Common myeloid progenitor, CD34-positive (primary cell): ENCODE measurements around the gene TJP3.

Experiments used
- CTCF ChIA-PET: fragments of 350-600 bp; sonication (Branson Sonifier 250); formaldehyde crosslinking; loops from one replicate; lab custom pipeline; 2021; ENCODE audit warnings: antibody characterized with exemption; lab: Charles Lee
- POLR2A ChIA-PET: fragments of 350-600 bp; sonication (Branson Sonifier 250); formaldehyde crosslinking; loops from one replicate; lab custom pipeline; 2021; ENCODE audit warnings: antibody characterized with exemption; lab: Charles Lee
- DNase-seq, 3 donors: peaks; one replicate each; pipeline versions ENCODE4 v3.0.0 to v3.0.0-alpha.2; 2013
- H3K27ac ChIP-seq, 2 experiments: 1 replicate in 1 of 2; 2 replicates in 1 of 2; pipeline ENCODE4 v1.7.0; 2013; ENCODE audit warnings: inconsistent platforms in 2 of 2, low read length in 2 of 2, mild to moderate bottlenecking in 2 of 2, low read depth in 1 of 2, moderate library complexity in 1 of 2; ENCODE audit not compliant: severe bottlenecking in 2 of 2, insufficient read depth in 1 of 2, poor library complexity in 1 of 2
- H3K27me3 ChIP-seq, 5 experiments: replicated peaks in 2 of 5; 1 replicate in 3 of 5; 2 replicates in 2 of 5; pipeline versions ENCODE4 v1.6.1 to v1.7.0; 2013; ENCODE audit warnings: low read length in 4 of 5, mild to moderate bottlenecking in 2 of 5, moderate library complexity in 2 of 5, inconsistent platforms in 1 of 5; ENCODE audit not compliant: insufficient read depth in 5 of 5, control insufficient read depth in 4 of 5
- H3K36me3 ChIP-seq, 4 experiments: 1 replicate in 2 of 4; 2 replicates in 2 of 4; pipeline versions ENCODE4 v1.6.1 to v1.7.0; 2013; ENCODE audit warnings: low read length in 3 of 4, control low read depth in 1 of 4, mild to moderate bottlenecking in 1 of 4; ENCODE audit not compliant: control insufficient read depth in 4 of 4, insufficient read depth in 4 of 4
- H3K4me1 ChIP-seq, 4 experiments: 1 replicate in 3 of 4; 2 replicates in 1 of 4; pipeline versions ENCODE4 v1.6.1 to v1.7.1; 2013; ENCODE audit warnings: low read length in 3 of 4, mild to moderate bottlenecking in 3 of 4, control low read depth in 1 of 4, inconsistent platforms in 1 of 4, moderate library complexity in 1 of 4; ENCODE audit not compliant: control insufficient read depth in 4 of 4, insufficient read depth in 4 of 4; ENCODE audit errors: control extremely low read depth in 1 of 4
- H3K4me3 ChIP-seq, 7 experiments: 1 replicate in 4 of 7; 2 replicates in 3 of 7; pipeline versions ENCODE4 v1.5.1 to v1.7.0; 2013; ENCODE audit warnings: mild to moderate bottlenecking in 7 of 7, low read length in 6 of 7, moderate library complexity in 6 of 7, inconsistent platforms in 2 of 7, low read depth in 2 of 7, control low read depth in 1 of 7; ENCODE audit not compliant: insufficient read depth in 4 of 7, control insufficient read depth in 1 of 7; ENCODE audit errors: extremely low read depth in 1 of 7
- H3K9me3 ChIP-seq, 5 experiments: 1 replicate in 4 of 5; 2 replicates in 1 of 5; pipeline versions ENCODE4 v1.6.1 to v1.7.1; 2013; ENCODE audit warnings: low read length in 4 of 5, mild to moderate bottlenecking in 2 of 5, inconsistent platforms in 1 of 5, low read depth in 1 of 5, moderate library complexity in 1 of 5; ENCODE audit not compliant: control insufficient read depth in 4 of 5, insufficient read depth in 2 of 5; ENCODE audit errors: control extremely low read depth in 1 of 5
- WGBS: methylation state at CpG from one replicate; pipeline ENCODE4 v1.1.5; 2013; ENCODE audit not compliant: insufficient coverage; 5-methylcytosine and 5-hydroxymethylcytosine counted together

The TJP3 gene

GRCh38 chr19:3668331-3669081 lies 39.7 kb upstream of the TJP3 start:
- ChIA-PET CTCF (interaction anchor here (0.6 to 4.3 kb wide), 7 partner anchors 23 to 150 kb away, joined by 3 to 27 read pairs (median 12); partner anchors contain the start of genes PIP5K1C and TJP3), POLR2A (interaction anchor here (0.6 kb wide), 2 partner anchors 35 to 148 kb away, joined by 3 read pairs; no protein-coding TSS in a partner anchor)
- WGBS, result 98% methylated on average over 31 of the region's 34 CpGs
- Histone ChIP-seq H3K36me3 (peaks cover 7 to 18% (median 13%) of the 10 kb centered on the region in 4 experiments), H3K27ac (no peak overlapping the region), H3K4me3 (no peak overlapping the region), H3K27me3 (no peaks in the 10 kb centered on the region), H3K9me3 (no peaks in the 10 kb centered on the region), H3K4me1 (peaks cover 0 to 57% (median 43%) of the 10 kb centered on the region in 4 experiments)
- no peak for DNase-seq

- H3K4me3 ChIP-seq, result no peak overlapping the region
- no peak for DNase-seq
- CTCF ChIA-PET, result interaction anchor here (3.3 to 4.3 kb wide), 3 partner anchors 22 to 34 kb away, joined by 12 to 27 read pairs (median 17); partner anchors contain the start of gene PIP5K1C
- H3K27me3 ChIP-seq, result no peaks in the 10 kb centered on the region
- 90% methylated on average over 33 of the region's 39 CpGs for WGBS
- peaks cover 0 to 62% (median 43%) of the 10 kb centered on the region in 4 experiments for H3K4me1 ChIP-seq
- peak overlapping the region in 1 of 2 experiments; percentile 86 for H3K27ac ChIP-seq
- peaks cover 6 to 10% (median 7%) of the 10 kb centered on the region in 4 experiments for H3K36me3 ChIP-seq
- no peaks in the 10 kb centered on the region for H3K9me3 ChIP-seq
- POLR2A ChIA-PET, result interaction anchor here (0.6 kb wide), 1 partner anchor 34 kb away, joined by 3 read pairs; no protein-coding TSS in a partner anchor
These were observed 38.9 kb upstream of the TJP3 start for GRCh38 chr19:3669082-3669946.

- peak in 2 of 3 donors; percentile 64 to 65 for DNase-seq
- Histone ChIP-seq H3K9me3 (no peaks in the 10 kb centered on the region), H3K4me3 (peak overlapping the region in 5 of 7 experiments; percentile 34 to 76 (median 62)), H3K27ac (peak overlapping the region; percentile 58 to 86), H3K4me1 (peaks cover 0 to 62% (median 43%) of the 10 kb centered on the region in 4 experiments), H3K27me3 (no peaks in the 10 kb centered on the region), H3K36me3 (peaks cover 0 to 5% (median 2%) of the 10 kb centered on the region in 4 experiments)
- 71% methylated on average over 30 of the region's 33 CpGs for WGBS
- ChIA-PET CTCF (interaction anchor here (0.8 to 3.5 kb wide), 2 partner anchors 34 to 37 kb away, joined by 3 to 17 read pairs; no protein-coding TSS in a partner anchor), POLR2A (interaction anchor here (2.2 kb wide), 1 partner anchor 30 kb away, joined by 9 read pairs; the partner anchor contains the start of gene PIP5K1C)
These were observed 38.0 kb upstream of the TJP3 start for GRCh38 chr19:3669947-3670795.

- H3K9me3 ChIP-seq, result no peaks in the 10 kb centered on the region
- H3K27ac ChIP-seq, result peak overlapping the region; percentile 58 to 86
- no peaks in the 10 kb centered on the region for H3K27me3 ChIP-seq
- 2% methylated on average over 35 of the region's 45 CpGs for WGBS
- H3K36me3 ChIP-seq, result peaks cover 0 to 3% (median 3%) of the 10 kb centered on the region in 4 experiments
- ChIA-PET CTCF (interaction anchor here (1.0 to 1.9 kb wide), 5 partner anchors 9 to 85 kb away, joined by 3 to 6 read pairs (median 4); partner anchors contain the start of gene PIP5K1C), POLR2A (interaction anchor here (1.0 to 2.2 kb wide), 3 partner anchors 17 to 29 kb away, joined by 3 to 9 read pairs (median 4); partner anchors contain the start of gene PIP5K1C)
- H3K4me1 ChIP-seq, result peaks cover 0 to 62% (median 42%) of the 10 kb centered on the region in 4 experiments
- DNase-seq, result peak; percentile 60 to 88 (median 82)
- H3K4me3 ChIP-seq, result peak overlapping the region in 6 of 7 experiments; percentile 40 to 76 (median 60)
These were observed 37.1 kb upstream of the TJP3 start for GRCh38 chr19:3670796-3671679.

- Histone ChIP-seq H3K9me3 (no peaks in the 10 kb centered on the region), H3K27ac (peak overlapping the region; percentile 58 to 86), H3K4me3 (peak overlapping the region in 6 of 7 experiments; percentile 36 to 76 (median 60)), H3K4me1 (peaks cover 0 to 62% (median 44%) of the 10 kb centered on the region in 4 experiments), H3K36me3 (peaks cover 0 to 3% (median 1%) of the 10 kb centered on the region in 4 experiments), H3K27me3 (no peaks in the 10 kb centered on the region)
- ChIA-PET POLR2A (interaction anchor here (0.6 to 2.2 kb wide), 4 partner anchors 16 to 85 kb away, joined by 3 to 9 read pairs (median 4); partner anchors contain the start of gene PIP5K1C), CTCF (interaction anchor here (1.0 to 1.9 kb wide), 6 partner anchors 8 to 86 kb away, joined by 3 to 8 read pairs (median 4); partner anchors contain the start of gene PIP5K1C)
- WGBS, result 11% methylated on average over 36 of the region's 40 CpGs
- DNase-seq, result peak in 2 of 3 donors; percentile 56 to 66
These were observed 36.3 kb upstream of the TJP3 start for GRCh38 chr19:3671680-3672574.
